ENCODE data around the gene FOXN3.

FOXN3 gene

GRCh38 chr14:89416002-89416995, 734 bp downstream of the FOXN3 start:
- H3K4me3 ChIP-seq (ENCODE audit: low read depth, low read length): peak overlapping the region; percentile 81
- peak; percentile 95 for DNase-seq (ENCODE audit: low read depth)

DNA sequence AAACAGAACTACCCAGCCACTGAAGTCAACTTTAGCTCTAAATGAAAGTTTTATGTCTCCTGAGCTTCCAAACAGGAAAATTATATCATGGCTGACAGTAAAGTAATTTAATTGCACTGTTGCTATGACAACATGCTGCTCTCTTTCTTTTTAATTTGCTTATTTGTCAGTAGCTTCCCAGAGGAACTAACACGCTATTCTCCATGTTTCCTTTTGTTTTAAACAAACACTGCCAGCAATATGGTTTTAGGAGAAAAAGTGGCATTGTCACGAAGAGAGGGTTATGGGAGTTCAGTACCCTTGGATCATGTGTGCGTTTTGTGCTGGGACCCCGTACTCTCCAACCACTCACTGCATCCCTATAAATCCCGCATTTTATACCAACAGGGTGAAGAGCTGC, 1.9 kb downstream of the FOXN3 start:
- H3K4me3 ChIP-seq (ENCODE audit: low read depth, low read length): peak overlapping the region; percentile 81
- DNase-seq (ENCODE audit: low read depth): no peak

DNA sequence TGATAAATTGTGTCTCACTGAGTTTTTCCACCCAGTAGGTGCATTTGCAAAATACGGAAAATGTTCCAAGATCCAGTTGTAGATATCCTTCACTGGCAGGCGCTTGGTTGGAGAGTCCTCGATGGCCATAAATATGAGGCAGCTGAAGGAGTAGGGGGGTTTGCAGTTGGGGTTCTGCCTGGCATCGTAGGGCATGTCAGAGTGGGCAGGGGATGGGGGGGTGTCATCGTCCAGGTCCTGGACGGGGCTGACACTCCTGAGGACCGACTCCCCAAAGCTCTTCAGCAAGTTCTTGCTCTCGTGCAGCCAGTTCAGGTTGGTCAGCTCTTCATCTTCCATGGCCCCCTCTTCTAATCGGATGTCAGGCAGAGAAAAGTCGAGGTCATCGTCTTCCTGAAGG, 5.1 kb downstream of the FOXN3 start:
- no peak for DNase-seq (ENCODE audit: low read depth)
- no peak overlapping the region for H3K4me3 ChIP-seq (ENCODE audit: low read depth, low read length)

- no peak for DNase-seq (ENCODE audit: low read depth)
- no peak overlapping the region for H3K4me3 ChIP-seq (ENCODE audit: low read depth, low read length)
These were observed 7.1 kb downstream of the FOXN3 start for GRCh38 chr14:89409961-89410360.

GRCh38 chr14:89408907-89409700, 7.9 kb downstream of the FOXN3 start:
- no peak for DNase-seq (ENCODE audit: low read depth)
- no peak overlapping the region for H3K4me3 ChIP-seq (ENCODE audit: low read depth, low read length)

- no peak for DNase-seq (ENCODE audit: low read depth)
- H3K4me3 ChIP-seq (ENCODE audit: low read depth, low read length): no peak overlapping the region
These were observed 9.2 kb downstream of the FOXN3 start for GRCh38 chr14:89407856-89408255.

GRCh38 chr14:89406941-89407340, 10.1 kb downstream of the FOXN3 start:
- H3K4me3 ChIP-seq (ENCODE audit: low read depth, low read length): no peak overlapping the region
- no peak for DNase-seq (ENCODE audit: low read depth)

- DNase-seq (ENCODE audit: low read depth): no peak
- no peak overlapping the region for H3K4me3 ChIP-seq (ENCODE audit: low read depth, low read length)
These were observed 10.7 kb downstream of the FOXN3 start for GRCh38 chr14:89406361-89406760.

DNA sequence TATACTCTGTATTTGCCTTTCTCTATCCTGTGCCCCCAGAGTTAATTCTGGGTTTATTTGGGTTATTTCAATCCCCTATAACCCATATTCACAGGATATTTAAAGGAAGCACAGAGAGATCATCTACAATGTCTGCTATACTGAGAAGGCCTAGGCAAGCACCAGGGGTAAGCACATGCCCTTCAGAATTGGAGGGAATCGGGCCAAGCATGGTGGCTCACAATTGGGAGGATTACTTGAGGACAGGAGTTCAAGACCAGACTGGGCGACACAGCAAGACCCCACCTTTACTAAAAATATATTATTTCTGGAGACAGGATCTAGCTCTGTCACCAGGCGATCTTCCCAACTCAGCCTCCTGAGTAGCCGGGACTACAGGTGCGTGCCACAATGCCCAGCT, 11.3 kb downstream of the FOXN3 start:
- H3K4me3 ChIP-seq (ENCODE audit: low read depth, low read length): no peak overlapping the region
- DNase-seq (ENCODE audit: low read depth): no peak

- DNase-seq (ENCODE audit: low read depth): no peak
- H3K4me3 ChIP-seq (ENCODE audit: low read depth, low read length): no peak overlapping the region
These were observed 14.7 kb downstream of the FOXN3 start for GRCh38 chr14:89402363-89402762.

- no peak for DNase-seq (ENCODE audit: low read depth)
These were observed 15.3 kb downstream of the FOXN3 start for GRCh38 chr14:89401761-89402160.

DNA sequence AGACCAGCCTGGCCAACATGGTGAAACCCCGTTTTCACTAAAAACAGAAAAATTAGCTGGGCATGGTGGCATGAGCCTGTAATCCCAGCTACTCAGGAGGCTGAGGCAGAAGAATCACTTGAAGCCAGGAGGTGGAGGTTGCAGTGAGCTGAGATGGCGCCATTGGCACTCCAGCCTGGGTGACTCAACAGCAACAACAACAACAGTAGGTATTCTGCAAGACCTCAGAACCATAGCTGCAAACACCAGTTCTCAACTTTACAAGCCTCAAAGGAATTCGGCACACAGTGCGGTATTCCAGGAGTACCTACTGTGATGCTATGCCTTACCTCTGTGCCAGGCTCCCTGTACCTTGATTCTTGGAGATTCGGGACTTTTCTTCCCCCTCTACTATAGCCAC, 15.8 kb downstream of the FOXN3 start:
- no peak for DNase-seq (ENCODE audit: low read depth)
- no peak overlapping the region for H3K4me3 ChIP-seq (ENCODE audit: low read depth, low read length)

More at GRCh38 chr14:89401761-89402160, 15.3 kb downstream of the FOXN3 start:
- H3K4me3 ChIP-seq (ENCODE audit: low read depth, low read length): no peak overlapping the region

DNA sequence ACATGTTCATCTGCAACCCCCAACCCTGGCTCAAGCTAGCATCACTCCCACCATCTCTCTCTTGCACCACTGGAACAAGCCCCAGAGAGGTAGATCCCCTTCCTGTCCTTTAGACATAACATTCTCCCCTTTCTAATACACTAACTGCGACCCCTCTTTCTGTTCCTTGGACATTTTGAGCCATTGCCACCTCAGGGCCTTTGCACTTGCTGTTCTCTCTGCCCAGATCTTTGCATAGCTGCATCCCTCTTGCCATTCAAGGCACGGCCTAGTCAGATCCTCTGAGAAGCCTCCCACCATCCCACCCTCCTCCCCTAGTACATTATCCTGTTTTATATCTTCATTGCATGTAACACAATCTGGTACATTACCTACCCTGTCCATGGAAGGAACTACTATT, 16.5 kb downstream of the FOXN3 start:
- no peak for DNase-seq (ENCODE audit: low read depth)
- no peak overlapping the region for H3K4me3 ChIP-seq (ENCODE audit: low read depth, low read length)

DNA sequence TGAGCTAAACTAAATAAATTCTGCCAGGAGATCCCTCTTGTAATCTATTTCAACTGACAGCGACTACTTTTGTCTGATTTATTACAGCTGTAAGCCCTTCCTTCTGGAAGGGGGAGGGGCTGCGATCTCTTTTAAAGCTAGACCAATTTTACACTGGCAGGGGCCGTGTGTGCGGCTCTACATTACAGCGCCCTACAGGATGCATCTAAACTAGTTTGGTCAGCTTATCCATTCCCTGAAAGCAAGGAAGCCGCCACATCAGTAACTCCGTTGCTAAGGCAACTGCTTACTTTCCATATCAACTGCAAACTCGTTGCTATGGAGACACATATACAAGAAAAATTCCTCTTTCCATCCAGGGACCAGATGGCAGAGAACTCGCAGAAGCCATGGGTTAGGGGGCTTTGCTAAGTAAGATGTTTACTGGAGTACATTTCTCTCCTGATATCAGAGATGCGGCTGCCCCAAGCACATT, 17.4 kb downstream of the FOXN3 start:
- no peak overlapping the region for H3K4me3 ChIP-seq (ENCODE audit: low read depth, low read length)
- peak; percentile 49 for DNase-seq (ENCODE audit: low read depth)

DNA sequence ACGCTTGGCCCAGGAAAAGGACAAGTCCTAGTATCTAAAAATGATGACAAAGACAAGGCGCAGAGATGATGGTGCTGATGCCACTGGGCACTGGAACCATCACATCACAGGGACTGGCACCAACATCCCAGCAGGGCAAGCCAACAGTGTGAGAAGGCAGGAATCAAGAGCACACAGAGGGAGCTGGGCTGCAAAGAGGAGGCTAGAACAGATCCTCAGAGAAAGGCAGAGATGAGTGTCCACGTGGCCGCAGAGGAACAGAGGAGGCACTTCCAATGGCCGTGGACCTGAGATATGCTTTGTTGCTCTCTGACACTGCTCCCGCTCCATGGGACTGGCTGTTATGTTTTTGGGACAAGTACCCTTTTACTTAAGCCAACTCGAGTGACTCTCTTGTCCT, 17.9 kb downstream of the FOXN3 start:
- DNase-seq (ENCODE audit: low read depth): no peak

DNA sequence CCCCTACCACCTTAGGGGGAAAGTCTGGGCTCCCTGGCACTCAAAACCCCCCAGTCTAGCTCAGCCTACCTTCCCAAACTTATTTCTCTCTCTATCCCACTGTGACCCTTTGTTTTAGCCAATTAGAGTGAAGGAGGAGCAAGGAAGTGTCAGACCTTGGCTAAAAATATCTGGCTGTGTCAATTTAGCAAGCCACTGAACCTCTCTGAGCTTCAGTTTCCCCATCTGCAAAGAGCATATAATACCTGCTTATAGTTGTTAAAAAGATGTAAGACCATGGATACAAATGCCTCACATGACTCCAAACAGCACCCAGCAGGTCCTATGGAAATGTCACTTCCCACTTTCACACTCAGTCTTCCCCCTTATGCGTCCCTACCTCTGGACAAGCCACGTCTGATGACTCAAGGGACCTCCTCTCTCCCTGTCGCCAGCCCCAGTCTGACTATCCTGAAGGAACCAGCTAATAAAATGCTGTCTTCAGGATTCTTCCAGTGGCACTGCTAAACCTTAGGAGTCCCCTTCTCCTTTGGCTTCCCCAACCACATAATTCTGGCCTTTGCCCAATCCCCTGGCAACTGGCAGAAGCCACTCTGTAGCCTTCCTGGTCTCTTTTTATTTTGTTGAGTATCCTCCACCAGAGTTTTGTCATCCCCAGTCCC, 19.3 kb downstream of the FOXN3 start:
- H3K4me3 ChIP-seq (ENCODE audit: low read depth, low read length): no peak overlapping the region
- DNase-seq (ENCODE audit: low read depth): no peak

More for the DNA sequence above, 17.9 kb downstream of the FOXN3 start:
- H3K4me3 ChIP-seq (ENCODE audit: low read depth, low read length): no peak overlapping the region

DNA sequence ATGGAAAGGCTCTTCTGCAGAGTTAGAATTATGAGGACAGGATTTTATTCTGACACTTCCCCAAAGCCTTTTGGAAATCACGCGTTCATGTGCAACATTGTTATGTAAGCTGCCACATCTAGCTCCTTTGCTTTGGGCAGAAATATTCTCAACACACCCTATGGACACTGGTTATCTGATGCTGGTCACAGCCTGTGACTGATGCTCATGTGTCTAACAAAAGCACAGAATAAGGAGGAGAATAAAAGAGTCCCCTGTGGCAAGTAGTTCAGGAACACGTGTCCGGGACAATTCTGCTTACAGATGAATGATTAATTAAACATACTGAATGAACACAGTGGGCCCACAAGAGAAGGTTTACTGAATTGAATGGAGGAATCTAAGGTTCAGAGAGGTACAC, 22.1 kb downstream of the FOXN3 start:
- no peak overlapping the region for H3K4me3 ChIP-seq (ENCODE audit: low read depth, low read length)
- DNase-seq (ENCODE audit: low read depth): no peak

DNA sequence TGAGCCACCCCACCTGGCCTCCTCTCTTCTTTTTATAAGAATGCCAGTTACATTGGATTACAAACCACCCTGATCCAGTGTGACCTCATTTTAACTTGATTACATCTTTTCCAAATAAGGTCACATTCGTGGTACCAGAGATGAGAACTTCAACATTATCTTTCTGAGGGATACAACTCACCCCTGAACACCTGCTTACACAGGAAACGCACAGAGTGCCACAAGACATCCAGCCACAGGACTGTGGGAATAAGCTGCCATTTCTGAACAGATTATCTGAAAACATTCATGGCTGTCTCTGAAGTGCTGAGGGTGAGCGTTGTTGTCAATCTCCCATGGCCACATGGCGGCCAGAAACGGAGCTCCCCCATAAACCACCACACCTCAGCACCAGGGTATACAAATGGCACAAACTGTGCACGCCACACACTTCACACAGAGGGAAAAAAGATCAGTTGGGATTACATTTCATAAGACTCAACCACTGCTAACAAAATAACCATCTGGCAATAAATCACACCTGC, 23.7 kb downstream of the FOXN3 start:
- no peak for DNase-seq (ENCODE audit: low read depth)
- no peak overlapping the region for H3K4me3 ChIP-seq (ENCODE audit: low read depth, low read length)

DNA sequence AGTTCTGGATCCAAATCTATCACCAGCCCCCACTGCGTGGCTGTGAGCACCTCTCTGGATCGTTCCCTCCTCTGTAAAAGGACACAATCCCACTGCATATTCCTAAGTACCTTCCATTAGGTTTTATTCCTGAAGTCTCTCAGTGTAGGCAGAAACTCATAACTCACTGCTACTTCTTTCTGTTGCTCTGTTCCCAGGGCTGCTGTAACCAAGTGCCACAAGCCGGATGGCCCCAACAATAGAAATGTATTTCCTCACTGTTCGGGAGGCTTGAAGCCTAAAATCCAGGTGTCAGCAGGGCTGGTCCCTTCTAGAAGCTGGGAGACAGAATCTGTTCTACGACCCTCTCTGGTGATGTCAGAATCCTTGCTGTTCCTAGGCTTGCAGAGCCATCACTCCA, 24.9 kb downstream of the FOXN3 start:
- H3K4me3 ChIP-seq (ENCODE audit: low read depth, low read length): no peak overlapping the region
- no peak for DNase-seq (ENCODE audit: low read depth)

- no peak overlapping the region for H3K4me3 ChIP-seq (ENCODE audit: low read depth, low read length)
- no peak for DNase-seq (ENCODE audit: low read depth)
These were observed 25.5 kb downstream of the FOXN3 start for GRCh38 chr14:89391556-89391955.
